GM12875 (cell line): ENCODE data around the gene NELL2.

Experiments
- H3K4me3 ChIP-seq: one replicate; pipeline ENCODE4 v1.5.1; 2011; ENCODE audit warnings: low read depth, low read length, control low read depth
- TF ChIP-seq, protein P1 (sequence below): IDR thresholded peaks from 2 replicates; pipeline ENCODE4 v1.5.1; 2011; ENCODE audit warnings: low read depth, mild to moderate bottlenecking, control low read depth, inconsistent platforms, low read length, moderate library complexity, borderline replicate concordance; ENCODE audit not compliant: insufficient read depth

The NELL2 gene

DNA sequence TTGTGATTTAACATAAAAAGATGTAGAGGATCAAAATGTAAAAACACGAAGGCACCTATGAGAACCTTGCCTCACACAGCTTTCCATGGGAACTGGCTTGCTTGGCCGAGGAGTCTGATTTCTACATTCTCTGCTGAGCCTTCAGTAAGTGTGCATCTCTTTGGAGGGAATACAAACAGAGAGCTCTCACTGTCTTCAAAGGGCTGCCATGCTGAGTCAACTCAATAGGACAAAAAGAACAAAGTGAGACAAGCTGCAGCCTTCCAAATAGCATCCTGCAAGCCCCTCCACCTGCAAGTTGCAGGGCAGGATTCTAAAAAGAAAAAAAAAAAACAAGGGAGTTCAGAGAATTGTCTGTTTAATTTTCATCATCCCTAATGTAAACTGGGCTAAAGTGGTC, 411.9 kb downstream of the NELL2 start:
- H3K4me3 ChIP-seq = no peak overlapping the region
- TF ChIP-seq, protein P1, sequence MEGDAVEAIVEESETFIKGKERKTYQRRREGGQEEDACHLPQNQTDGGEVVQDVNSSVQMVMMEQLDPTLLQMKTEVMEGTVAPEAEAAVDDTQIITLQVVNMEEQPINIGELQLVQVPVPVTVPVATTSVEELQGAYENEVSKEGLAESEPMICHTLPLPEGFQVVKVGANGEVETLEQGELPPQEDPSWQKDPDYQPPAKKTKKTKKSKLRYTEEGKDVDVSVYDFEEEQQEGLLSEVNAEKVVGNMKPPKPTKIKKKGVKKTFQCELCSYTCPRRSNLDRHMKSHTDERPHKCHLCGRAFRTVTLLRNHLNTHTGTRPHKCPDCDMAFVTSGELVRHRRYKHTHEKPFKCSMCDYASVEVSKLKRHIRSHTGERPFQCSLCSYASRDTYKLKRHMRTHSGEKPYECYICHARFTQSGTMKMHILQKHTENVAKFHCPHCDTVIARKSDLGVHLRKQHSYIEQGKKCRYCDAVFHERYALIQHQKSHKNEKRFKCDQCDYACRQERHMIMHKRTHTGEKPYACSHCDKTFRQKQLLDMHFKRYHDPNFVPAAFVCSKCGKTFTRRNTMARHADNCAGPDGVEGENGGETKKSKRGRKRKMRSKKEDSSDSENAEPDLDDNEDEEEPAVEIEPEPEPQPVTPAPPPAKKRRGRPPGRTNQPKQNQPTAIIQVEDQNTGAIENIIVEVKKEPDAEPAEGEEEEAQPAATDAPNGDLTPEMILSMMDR = no peak

DNA sequence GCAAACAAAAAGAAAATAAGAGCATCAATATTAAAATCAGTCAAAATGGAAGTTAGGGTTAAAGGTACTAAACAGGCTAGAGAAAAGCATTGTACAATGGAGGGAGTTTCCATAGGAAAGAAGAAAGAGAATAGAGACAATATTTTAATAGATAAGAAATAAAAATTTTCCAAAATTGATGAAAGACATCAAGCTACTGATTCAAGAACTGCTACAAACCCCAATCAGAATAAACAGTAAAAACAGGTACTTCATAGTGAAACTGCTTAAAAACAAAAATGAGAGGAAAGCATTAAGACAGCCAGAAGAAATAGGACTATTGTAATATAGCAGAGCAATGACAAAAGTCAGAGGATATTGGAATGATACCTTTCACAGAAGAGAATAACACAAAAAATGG, 413.4 kb downstream of the NELL2 start:
- H3K4me3 ChIP-seq = no peak overlapping the region
- TF ChIP-seq, protein P1 = no peak

DNA sequence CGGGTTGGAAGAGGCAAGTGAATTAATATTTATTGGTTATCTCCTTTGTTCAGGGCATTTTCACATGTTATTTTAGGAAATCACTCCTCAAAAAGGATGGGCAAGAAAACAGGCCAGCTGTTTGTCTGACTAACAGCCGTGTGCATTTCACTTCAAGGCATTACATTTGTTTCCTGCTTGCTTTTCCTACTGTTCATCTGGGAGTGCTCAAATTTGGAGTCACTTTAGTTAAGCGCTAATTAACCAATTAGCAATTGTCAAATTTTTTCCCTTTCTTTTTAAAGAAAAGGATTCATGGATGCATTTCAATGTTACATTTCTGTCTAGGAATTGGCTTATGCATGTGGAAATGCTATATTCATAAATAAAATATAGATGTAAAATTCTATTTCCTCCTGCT, 415.9 kb downstream of the NELL2 start:
- no peak overlapping the region for H3K4me3 ChIP-seq
- TF ChIP-seq, protein P1 = no peak

DNA sequence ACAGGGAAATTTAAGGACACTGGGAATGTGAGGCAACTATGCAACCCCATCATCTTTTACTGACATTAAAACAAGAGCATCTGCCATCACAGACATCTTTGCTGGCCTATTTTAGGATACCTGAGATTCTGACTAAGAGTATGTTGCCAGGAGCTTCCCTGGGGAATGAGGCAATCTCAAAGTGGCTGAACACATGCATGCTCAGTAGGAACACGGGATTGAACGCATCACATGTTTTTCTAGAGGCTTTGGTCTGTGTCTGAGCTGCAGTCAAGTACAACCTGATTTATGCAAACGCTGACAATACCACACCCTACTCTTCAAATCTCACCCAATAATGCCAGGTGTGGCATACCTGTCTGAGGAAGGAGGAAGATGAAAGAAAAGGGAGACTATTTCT, 416.5 kb downstream of the NELL2 start:
- no peak overlapping the region for H3K4me3 ChIP-seq

More for the DNA sequence above, 416.5 kb downstream of the NELL2 start:
- TF ChIP-seq, protein P1 = no peak
